ENCODE measurements around the gene HLA-F. TPM values are rescaled to one million over a fixed set of nuclear protein-coding genes. Genes with fewer than 3 reads are reported as not detected.

HLA-F gene
- total RNA-seq, 1 donor from 2014 or later = 12.5 TPM

GRCh38 chr6:29679962-29680361, 43.3 kb upstream of the HLA-F start:
- Mint-ChIP-seq H3K36me3 (ENCODE audit: unreplicated experiment) (no peaks in the 10 kb centered on the region), H3K4me3 (ENCODE audit: unreplicated experiment) (no peak overlapping the region), H3K9me3 (ENCODE audit: unreplicated experiment) (no peaks in the 10 kb centered on the region), H3K27ac (ENCODE audit: unreplicated experiment) (no peak overlapping the region), H3K4me1 (ENCODE audit: unreplicated experiment) (peaks cover 21% of the 10 kb centered on the region), H3K27me3 (ENCODE audit: unreplicated experiment) (peaks cover 11% of the 10 kb centered on the region)
- TF ChIP-seq, protein P1, sequence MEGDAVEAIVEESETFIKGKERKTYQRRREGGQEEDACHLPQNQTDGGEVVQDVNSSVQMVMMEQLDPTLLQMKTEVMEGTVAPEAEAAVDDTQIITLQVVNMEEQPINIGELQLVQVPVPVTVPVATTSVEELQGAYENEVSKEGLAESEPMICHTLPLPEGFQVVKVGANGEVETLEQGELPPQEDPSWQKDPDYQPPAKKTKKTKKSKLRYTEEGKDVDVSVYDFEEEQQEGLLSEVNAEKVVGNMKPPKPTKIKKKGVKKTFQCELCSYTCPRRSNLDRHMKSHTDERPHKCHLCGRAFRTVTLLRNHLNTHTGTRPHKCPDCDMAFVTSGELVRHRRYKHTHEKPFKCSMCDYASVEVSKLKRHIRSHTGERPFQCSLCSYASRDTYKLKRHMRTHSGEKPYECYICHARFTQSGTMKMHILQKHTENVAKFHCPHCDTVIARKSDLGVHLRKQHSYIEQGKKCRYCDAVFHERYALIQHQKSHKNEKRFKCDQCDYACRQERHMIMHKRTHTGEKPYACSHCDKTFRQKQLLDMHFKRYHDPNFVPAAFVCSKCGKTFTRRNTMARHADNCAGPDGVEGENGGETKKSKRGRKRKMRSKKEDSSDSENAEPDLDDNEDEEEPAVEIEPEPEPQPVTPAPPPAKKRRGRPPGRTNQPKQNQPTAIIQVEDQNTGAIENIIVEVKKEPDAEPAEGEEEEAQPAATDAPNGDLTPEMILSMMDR (IDR thresholded peaks at IDR 0.05) = no peak
- DNase-seq (ENCODE audit: extremely low spot score, unreplicated experiment) = no peak

DNA sequence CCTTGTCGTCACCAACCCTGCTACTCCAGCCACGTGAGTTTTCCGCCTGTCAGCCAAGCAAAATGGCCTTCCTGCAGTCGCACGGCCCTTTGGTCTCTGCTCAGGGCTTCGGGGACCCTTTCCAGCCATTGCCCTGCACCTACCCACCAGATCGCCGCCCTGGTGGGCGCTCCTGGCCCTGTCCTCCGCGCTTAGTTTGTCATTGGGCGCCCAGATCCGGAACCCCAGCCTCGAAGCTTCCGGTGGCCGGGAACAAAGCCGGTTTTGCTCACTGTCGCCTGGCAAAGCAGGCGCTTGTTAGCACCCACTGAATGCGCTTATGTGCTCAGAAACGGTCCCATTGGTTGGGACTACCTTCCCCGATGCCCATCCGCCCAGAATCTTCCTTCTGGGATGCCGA, 42.8 kb upstream of the HLA-F start:
- Mint-ChIP-seq H3K27me3 (ENCODE audit: unreplicated experiment) (peaks cover 12% of the 10 kb centered on the region), H3K36me3 (ENCODE audit: unreplicated experiment) (no peaks in the 10 kb centered on the region), H3K4me1 (ENCODE audit: unreplicated experiment) (peaks cover 21% of the 10 kb centered on the region), H3K4me3 (ENCODE audit: unreplicated experiment) (no peak overlapping the region), H3K9me3 (ENCODE audit: unreplicated experiment) (no peaks in the 10 kb centered on the region), H3K27ac (ENCODE audit: unreplicated experiment) (no peak overlapping the region)
- no peak for DNase-seq (ENCODE audit: extremely low spot score, unreplicated experiment)
- TF ChIP-seq, protein P1 (IDR thresholded peaks at IDR 0.05) = no peak

GRCh38 chr6:29680904-29681303, 42.3 kb upstream of the HLA-F start, which contains the start of gene ZFP57:
Gene ZFP57, minus strand, starts transcription at chr6:29681152. Its CDS starts 4,149 bp downstream, at chr6:29677003.
- no peak within 1 kb of the TSS for H3K27ac Mint-ChIP-seq (ENCODE audit: unreplicated experiment)
- TF ChIP-seq, protein P1 (IDR thresholded peaks at IDR 0.05) = no peak
- DNase-seq (ENCODE audit: extremely low spot score, unreplicated experiment) = no peak
- no peaks in the 10 kb centered on the region for H3K36me3 Mint-ChIP-seq (ENCODE audit: unreplicated experiment)
- H3K9me3 Mint-ChIP-seq (ENCODE audit: unreplicated experiment) = no peaks in the 10 kb centered on the region
- H3K4me1 Mint-ChIP-seq (ENCODE audit: unreplicated experiment) = peaks cover 21% of the 10 kb centered on the region
- no peak within 1 kb of the TSS for H3K4me3 Mint-ChIP-seq (ENCODE audit: unreplicated experiment)
- peaks cover 12% of the 10 kb centered on the region for H3K27me3 Mint-ChIP-seq (ENCODE audit: unreplicated experiment)

- peaks cover 13% of the 10 kb centered on the region for H3K4me1 Mint-ChIP-seq (ENCODE audit: unreplicated experiment)
- H3K27me3 Mint-ChIP-seq (ENCODE audit: unreplicated experiment) = peaks cover 15% of the 10 kb centered on the region
- no peak overlapping the region for H3K4me3 Mint-ChIP-seq (ENCODE audit: unreplicated experiment)
- no peaks in the 10 kb centered on the region for H3K36me3 Mint-ChIP-seq (ENCODE audit: unreplicated experiment)
- no peak overlapping the region for H3K27ac Mint-ChIP-seq (ENCODE audit: unreplicated experiment)
- no peaks in the 10 kb centered on the region for H3K9me3 Mint-ChIP-seq (ENCODE audit: unreplicated experiment)
- TF ChIP-seq, protein P1 (IDR thresholded peaks at IDR 0.05) = no peak
- no peak for DNase-seq (ENCODE audit: extremely low spot score, unreplicated experiment)
These were observed 41.4 kb upstream of the HLA-F start for GRCh38 chr6:29681811-29682210.

DNA sequence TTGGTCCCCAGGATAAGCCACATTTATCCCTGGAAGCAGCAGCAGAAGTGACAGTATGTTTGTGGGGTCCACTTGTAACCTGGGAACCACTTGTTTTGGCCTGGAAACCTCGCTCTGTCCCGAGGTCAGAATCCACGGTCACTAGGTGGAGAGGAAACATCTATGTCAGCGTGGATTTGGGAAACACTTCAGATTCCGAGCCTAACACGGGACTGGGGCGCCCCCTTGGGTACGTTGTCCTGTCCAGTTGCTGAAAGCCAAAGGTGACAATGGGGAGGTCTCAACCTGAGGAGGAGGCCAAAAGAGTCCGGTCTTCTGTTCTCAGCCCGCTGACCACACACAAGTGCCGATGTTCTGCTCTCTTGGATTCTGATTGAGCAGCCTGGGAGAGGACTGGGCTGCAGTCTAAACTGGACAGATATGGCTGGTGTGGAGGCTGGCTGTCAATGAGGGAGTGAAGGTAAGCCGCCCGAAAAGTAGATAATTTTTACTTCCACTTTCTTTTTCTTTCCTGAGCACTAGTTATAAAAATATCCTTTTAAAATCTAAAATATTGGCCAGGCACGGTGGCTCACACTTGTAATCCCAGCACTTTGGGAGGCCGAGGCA, 37.4 kb upstream of the HLA-F start:
- no peak overlapping the region for H3K27ac Mint-ChIP-seq (ENCODE audit: unreplicated experiment)
- TF ChIP-seq, protein P1 (IDR thresholded peaks at IDR 0.05) = peak; percentile 30

More for the DNA sequence above, 37.4 kb upstream of the HLA-F start:
- Mint-ChIP-seq H3K4me3 (ENCODE audit: unreplicated experiment) (no peak overlapping the region), H3K36me3 (ENCODE audit: unreplicated experiment) (no peaks in the 10 kb centered on the region), H3K9me3 (ENCODE audit: unreplicated experiment) (no peaks in the 10 kb centered on the region), H3K27me3 (ENCODE audit: unreplicated experiment) (peaks cover 23% of the 10 kb centered on the region), H3K4me1 (ENCODE audit: unreplicated experiment) (no peaks in the 10 kb centered on the region)
- no peak for DNase-seq (ENCODE audit: extremely low spot score, unreplicated experiment)
